CD8-positive, alpha-beta memory T cell (primary cell): ENCODE results near the gene NACAD. TPM values are rescaled to one million over a fixed set of nuclear protein-coding genes. Genes with fewer than 3 reads are reported as not detected.

Source experiments
- CTCF ChIA-PET: fragments of 350-600 bp; sonication (Branson Sonifier 250); formaldehyde crosslinking; loops from one replicate; lab custom pipeline; 2021; ENCODE audit warnings: antibody characterized with exemption; lab: Charles Lee
- POLR2A ChIA-PET: fragments of 350-600 bp; sonication (Branson Sonifier 250); formaldehyde crosslinking; loops from one replicate; lab custom pipeline; 2021; ENCODE audit warnings: antibody characterized with exemption; lab: Charles Lee
- DNase-seq, 5 donors: peaks; one replicate each; pipeline versions ENCODE4 v3.0.0 to v3.0.0-alpha.2; 2020 to 2022; ENCODE audit warnings: mixed read lengths in 1 of 5
- H3K27ac ChIP-seq: one replicate; pipeline ENCODE4 v1.7.0; 2013; ENCODE audit warnings: low read depth, mild to moderate bottlenecking, low read length, moderate library complexity
- H3K27me3 ChIP-seq: 2 replicates; pipeline ENCODE4 v1.7.0; 2013; ENCODE audit warnings: low read length, mild to moderate bottlenecking; ENCODE audit not compliant: insufficient read depth, poor library complexity, severe bottlenecking
- H3K36me3 ChIP-seq: 2 replicates; pipeline ENCODE4 v1.7.0; 2013; ENCODE audit warnings: mild to moderate bottlenecking, low read length, moderate library complexity; ENCODE audit not compliant: insufficient read depth
- H3K4me1 ChIP-seq: 2 replicates; pipeline ENCODE4 v1.7.0; 2013; ENCODE audit warnings: mild to moderate bottlenecking, low read length, moderate library complexity; ENCODE audit not compliant: insufficient read depth
- H3K4me3 ChIP-seq: 2 replicates; pipeline ENCODE4 v1.7.0; 2013; ENCODE audit warnings: mild to moderate bottlenecking, low read length
- H3K9me3 ChIP-seq: 2 replicates; pipeline ENCODE4 v1.7.0; 2013; ENCODE audit warnings: mild to moderate bottlenecking, low read length
- H3K27ac Mint-ChIP-seq, 8 donors: one replicate each; pipeline ENCODE4 v1.8.0; 2020 to 2021; ENCODE audit warnings: mixed read lengths in 8 of 8, mild to moderate bottlenecking in 6 of 8, inconsistent platforms in 3 of 8, moderate library complexity in 3 of 8
- H3K27me3 Mint-ChIP-seq, 2 donors: one replicate each; pipeline ENCODE4 v1.8.0; 2020 to 2021; ENCODE audit warnings: mixed read lengths in 2 of 2, mild to moderate bottlenecking in 1 of 2, moderate library complexity in 1 of 2
- H3K36me3 Mint-ChIP-seq, 3 donors: one replicate each; pipeline ENCODE4 v1.8.0; 2020 to 2021; ENCODE audit warnings: mixed read lengths in 3 of 3, inconsistent platforms in 1 of 3, mild to moderate bottlenecking in 1 of 3
- H3K4me1 Mint-ChIP-seq, 3 donors: one replicate each; pipeline ENCODE4 v1.8.0; 2020 to 2021; ENCODE audit warnings: mixed read lengths in 3 of 3, inconsistent platforms in 1 of 3, mild to moderate bottlenecking in 1 of 3
- H3K4me3 Mint-ChIP-seq, 7 donors: one replicate each; pipeline ENCODE4 v1.8.0; 2020 to 2021; ENCODE audit warnings: mixed read lengths in 7 of 7, mild to moderate bottlenecking in 6 of 7, moderate library complexity in 4 of 7, inconsistent platforms in 2 of 7
- H3K9me3 Mint-ChIP-seq, 5 donors: one replicate each; pipeline ENCODE4 v1.8.0; 2020 to 2022; ENCODE audit warnings: mixed read lengths in 5 of 5, mild to moderate bottlenecking in 3 of 5, moderate library complexity in 2 of 5, inconsistent platforms in 1 of 5
- polyA plus RNA-seq: library from polyadenylated mRNA; unstranded; fragments of 300-500 nt; fragmentation: Illumina TruSeq; gene quantifications from one replicate; pipeline ENCODE4 v1.2.3, GENCODE V29; 2021
- total RNA-seq, 2 experiments: library from RNA; stranded (reverse); gene quantifications; one replicate each; pipeline ENCODE4 v1.2.3, GENCODE V29; 2021

NACAD gene
- total and polyA plus RNA-seq, 3 experiments from 2014 or later: 0.31 to 1.3 (median 0.82) TPM

DNA sequence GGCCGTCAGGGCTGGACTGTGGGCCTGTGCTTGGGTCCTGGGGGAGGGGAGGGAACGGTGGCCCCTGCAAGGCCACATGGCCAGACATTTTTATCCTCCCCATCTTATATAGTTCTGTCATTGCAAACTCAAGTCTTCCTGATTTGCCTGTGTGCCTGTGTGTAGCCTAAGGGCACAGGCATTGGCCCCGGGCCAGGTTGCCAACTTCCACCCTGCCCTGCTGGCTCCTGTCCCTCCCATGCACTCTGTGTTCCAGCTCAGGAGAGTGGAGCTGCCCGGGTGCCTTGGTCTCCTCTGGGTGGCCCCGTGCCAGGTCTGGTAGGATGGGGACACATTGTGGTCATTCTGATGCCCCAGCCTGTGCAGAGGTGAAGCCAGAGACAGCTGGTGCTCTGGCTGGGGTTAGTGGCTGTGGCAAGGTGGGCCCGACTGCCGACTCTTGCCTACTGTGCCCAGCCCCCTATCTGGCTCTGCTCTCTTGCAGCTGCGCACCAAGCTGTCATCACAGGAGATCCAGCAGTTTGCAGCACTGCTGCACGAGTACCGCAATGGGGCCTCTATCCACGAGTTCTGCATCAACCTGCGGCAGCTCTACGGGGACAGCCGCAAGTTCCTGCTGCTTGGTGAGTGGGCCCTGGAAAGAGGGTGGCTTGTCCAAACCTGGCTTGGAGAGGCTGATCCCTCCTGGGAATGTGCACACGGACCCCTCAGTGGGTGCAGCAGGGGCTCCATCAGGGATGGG lies 14.8 kb downstream of the NACAD start:
- POLR2A ChIA-PET: no interaction called here
- peaks cover 74% of the 10 kb centered on the region for H3K36me3 ChIP-seq
- DNase-seq: no peak
- Mint-ChIP-seq H3K9me3 (no peaks in the 10 kb centered on the region), H3K4me1 (peaks cover 9 to 43% (median 11%) of the 10 kb centered on the region in 3 donors), H3K4me3 (no peak overlapping the region), H3K27me3 (peaks cover 0 to 1% of the 10 kb centered on the region in 2 donors), H3K36me3 (peaks cover 4 to 84% (median 9%) of the 10 kb centered on the region in 3 donors), H3K27ac (no peak overlapping the region)
- no peak overlapping the region for H3K4me3 ChIP-seq
- H3K4me1 ChIP-seq: no peaks in the 10 kb centered on the region
- H3K27me3 ChIP-seq: no peaks in the 10 kb centered on the region
- CTCF ChIA-PET: interaction anchor here (1.1 kb wide), 1 partner anchor 100 kb away, joined by 3 read pairs; no protein-coding TSS in a partner anchor
- H3K27ac ChIP-seq: no peak overlapping the region
- H3K9me3 ChIP-seq: no peaks in the 10 kb centered on the region

GRCh38 chr7:45073031-45073785 lies 15.6 kb downstream of the NACAD start:
- Histone ChIP-seq H3K27ac (no peak overlapping the region), H3K36me3 (peaks cover 82% of the 10 kb centered on the region), H3K4me1 (no peaks in the 10 kb centered on the region), H3K9me3 (no peaks in the 10 kb centered on the region), H3K27me3 (no peaks in the 10 kb centered on the region), H3K4me3 (no peak overlapping the region)
- POLR2A ChIA-PET: no interaction called here
- no peak for DNase-seq
- Mint-ChIP-seq H3K27ac (peak overlapping the region in 2 of 8 donors; percentile 83 to 85), H3K4me3 (no peak overlapping the region), H3K9me3 (no peaks in the 10 kb centered on the region), H3K27me3 (peaks cover 0 to 1% of the 10 kb centered on the region in 2 donors), H3K4me1 (peaks cover 9 to 46% (median 11%) of the 10 kb centered on the region in 3 donors), H3K36me3 (peaks cover 4 to 92% (median 9%) of the 10 kb centered on the region in 3 donors)
- CTCF ChIA-PET: interaction anchor here (1.5 kb wide), 1 partner anchor 100 kb away, joined by 6 read pairs; no protein-coding TSS in a partner anchor

DNA sequence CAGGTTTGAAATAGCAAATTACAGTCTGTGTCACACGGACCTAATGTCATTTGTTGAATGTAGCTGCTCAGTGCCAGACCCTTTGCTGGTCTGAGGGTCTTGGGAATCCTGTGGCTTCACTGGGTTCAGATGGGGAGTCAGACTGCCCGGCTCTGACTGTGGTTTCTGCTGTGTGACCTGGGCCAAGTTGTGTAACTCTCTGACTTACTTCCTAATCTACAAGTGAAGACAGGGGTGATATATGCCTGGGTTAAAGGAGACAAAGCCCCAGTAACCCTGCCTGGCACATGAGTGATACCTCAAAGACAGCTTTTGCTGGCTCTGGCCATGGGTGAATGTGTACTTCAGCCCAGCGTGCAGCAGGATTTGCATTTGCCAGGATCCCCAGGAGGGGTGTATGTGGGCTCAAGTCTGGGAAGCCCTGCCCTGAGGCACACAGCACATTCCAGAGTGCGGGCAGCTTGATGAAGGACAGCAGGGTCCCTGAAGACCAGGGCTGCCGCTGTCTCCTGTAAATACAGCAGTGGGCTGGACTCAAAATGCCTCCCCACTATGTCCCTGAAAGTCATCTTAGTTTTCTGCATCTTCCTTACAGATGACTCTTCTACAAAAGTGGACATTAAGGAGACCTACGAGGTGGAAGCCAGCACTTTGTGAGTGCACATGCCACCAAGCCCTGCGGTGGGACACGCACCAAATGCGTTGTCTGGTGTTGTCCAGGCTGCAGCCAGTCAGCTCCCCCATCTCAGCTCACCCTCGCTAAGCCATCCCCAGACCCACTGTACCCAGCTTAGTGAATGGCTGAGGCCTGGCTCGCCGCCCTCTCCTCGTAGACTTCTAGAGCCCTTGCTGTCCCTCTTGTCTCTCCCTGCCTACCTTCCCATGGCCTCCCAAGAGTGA lies 16.4 kb downstream of the NACAD start:
- peaks cover 5 to 95% (median 9%) of the 10 kb centered on the region in 3 donors for H3K36me3 Mint-ChIP-seq
- H3K4me3 Mint-ChIP-seq: no peak overlapping the region
- Histone ChIP-seq H3K36me3 (peaks cover 90% of the 10 kb centered on the region), H3K9me3 (no peaks in the 10 kb centered on the region), H3K27ac (no peak overlapping the region), H3K27me3 (no peaks in the 10 kb centered on the region), H3K4me3 (no peak overlapping the region), H3K4me1 (no peaks in the 10 kb centered on the region)
- DNase-seq: no peak
- H3K27ac Mint-ChIP-seq: peak overlapping the region in 3 of 8 donors; percentile 13 to 83 (median 43)
- ChIA-PET CTCF (interaction anchor here (0.8 to 2.2 kb wide), 3 partner anchors 10 to 99 kb away, joined by 3 to 6 read pairs (median 6); no protein-coding TSS in a partner anchor), POLR2A (no interaction called here)
- H3K27me3 Mint-ChIP-seq: peaks cover 0 to 1% of the 10 kb centered on the region in 2 donors
- H3K9me3 Mint-ChIP-seq: no peaks in the 10 kb centered on the region
- peaks cover 9 to 48% (median 11%) of the 10 kb centered on the region in 3 donors for H3K4me1 Mint-ChIP-seq

DNA sequence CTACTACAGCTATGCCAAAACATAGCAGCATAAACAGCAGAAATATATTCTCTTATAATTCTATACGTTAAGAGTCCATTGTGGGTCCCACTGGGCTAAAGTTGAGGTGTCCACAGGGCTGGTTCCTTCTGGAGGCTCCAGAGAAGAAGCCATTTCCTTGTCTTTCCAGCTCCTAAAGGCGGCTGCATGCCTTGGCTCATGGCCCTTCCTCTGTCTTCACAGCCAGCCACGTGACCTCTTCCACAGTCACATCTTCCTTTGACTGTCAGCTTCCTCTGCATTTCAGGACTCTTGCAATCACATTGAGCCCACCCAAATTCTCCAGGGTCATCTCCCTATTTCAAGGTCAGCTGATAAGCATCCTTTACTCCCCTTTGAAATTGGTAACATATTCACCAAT lies 17.2 kb downstream of the NACAD start:
- H3K9me3 ChIP-seq: no peaks in the 10 kb centered on the region
- H3K36me3 Mint-ChIP-seq: peaks cover 5 to 90% (median 9%) of the 10 kb centered on the region in 3 donors
- no peak overlapping the region for H3K27ac ChIP-seq
- H3K4me3 Mint-ChIP-seq: peak overlapping the region in 1 of 7 donors; percentile 44
- POLR2A ChIA-PET: no interaction called here
- H3K27me3 ChIP-seq: no peaks in the 10 kb centered on the region
- DNase-seq: no peak
- CTCF ChIA-PET: interaction anchor here (0.8 to 2.2 kb wide), 3 partner anchors 9 to 98 kb away, joined by 3 to 6 read pairs (median 6); no protein-coding TSS in a partner anchor
- H3K36me3 ChIP-seq: peaks cover 93% of the 10 kb centered on the region
- no peak overlapping the region for H3K4me3 ChIP-seq
- peak overlapping the region in 3 of 8 donors; percentile 21 to 55 (median 33) for H3K27ac Mint-ChIP-seq
- no peaks in the 10 kb centered on the region for H3K4me1 ChIP-seq
- peaks cover 11 to 45% (median 12%) of the 10 kb centered on the region in 3 donors for H3K4me1 Mint-ChIP-seq
- H3K9me3 Mint-ChIP-seq: no peaks in the 10 kb centered on the region
- peaks cover 0 to 1% of the 10 kb centered on the region in 2 donors for H3K27me3 Mint-ChIP-seq

DNA sequence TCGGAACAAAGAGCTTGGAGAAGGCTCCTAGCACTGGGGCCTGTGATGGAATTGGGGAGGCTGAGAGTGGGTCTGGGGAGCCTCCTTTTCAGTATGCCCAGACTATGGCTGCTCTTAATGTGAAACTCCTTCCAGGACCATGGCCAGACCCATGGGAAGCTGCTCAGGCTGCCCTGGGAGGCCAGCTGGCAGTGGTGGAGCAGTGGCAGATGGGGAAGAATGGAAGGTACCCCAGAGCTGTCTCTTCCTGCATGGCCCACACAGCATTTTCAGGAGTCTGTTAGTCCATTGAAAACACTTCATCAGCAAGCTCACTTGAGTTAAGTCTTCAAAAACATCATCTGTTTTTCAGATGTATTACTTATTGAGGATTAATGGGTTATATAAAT lies 18.5 kb downstream of the NACAD start:
- H3K4me1 ChIP-seq: no peaks in the 10 kb centered on the region
- no peaks in the 10 kb centered on the region for H3K9me3 ChIP-seq
- no peak for DNase-seq
- no peak overlapping the region for H3K4me3 ChIP-seq
- H3K27me3 ChIP-seq: no peaks in the 10 kb centered on the region
- H3K27me3 Mint-ChIP-seq: peaks cover 0 to 1% of the 10 kb centered on the region in 2 donors
- no peaks in the 10 kb centered on the region for H3K9me3 Mint-ChIP-seq
- CTCF ChIA-PET: interaction anchor here (1.6 to 2.2 kb wide), 3 partner anchors 8 to 97 kb away, joined by 3 to 8 read pairs (median 6); no protein-coding TSS in a partner anchor
- peaks cover 5 to 91% (median 8%) of the 10 kb centered on the region in 3 donors for H3K36me3 Mint-ChIP-seq
- POLR2A ChIA-PET: no interaction called here
- peaks cover 17 to 48% (median 22%) of the 10 kb centered on the region in 3 donors for H3K4me1 Mint-ChIP-seq
- peaks cover 91% of the 10 kb centered on the region for H3K36me3 ChIP-seq
- no peak overlapping the region for H3K27ac ChIP-seq
- H3K4me3 Mint-ChIP-seq: no peak overlapping the region
- no peak overlapping the region for H3K27ac Mint-ChIP-seq

DNA sequence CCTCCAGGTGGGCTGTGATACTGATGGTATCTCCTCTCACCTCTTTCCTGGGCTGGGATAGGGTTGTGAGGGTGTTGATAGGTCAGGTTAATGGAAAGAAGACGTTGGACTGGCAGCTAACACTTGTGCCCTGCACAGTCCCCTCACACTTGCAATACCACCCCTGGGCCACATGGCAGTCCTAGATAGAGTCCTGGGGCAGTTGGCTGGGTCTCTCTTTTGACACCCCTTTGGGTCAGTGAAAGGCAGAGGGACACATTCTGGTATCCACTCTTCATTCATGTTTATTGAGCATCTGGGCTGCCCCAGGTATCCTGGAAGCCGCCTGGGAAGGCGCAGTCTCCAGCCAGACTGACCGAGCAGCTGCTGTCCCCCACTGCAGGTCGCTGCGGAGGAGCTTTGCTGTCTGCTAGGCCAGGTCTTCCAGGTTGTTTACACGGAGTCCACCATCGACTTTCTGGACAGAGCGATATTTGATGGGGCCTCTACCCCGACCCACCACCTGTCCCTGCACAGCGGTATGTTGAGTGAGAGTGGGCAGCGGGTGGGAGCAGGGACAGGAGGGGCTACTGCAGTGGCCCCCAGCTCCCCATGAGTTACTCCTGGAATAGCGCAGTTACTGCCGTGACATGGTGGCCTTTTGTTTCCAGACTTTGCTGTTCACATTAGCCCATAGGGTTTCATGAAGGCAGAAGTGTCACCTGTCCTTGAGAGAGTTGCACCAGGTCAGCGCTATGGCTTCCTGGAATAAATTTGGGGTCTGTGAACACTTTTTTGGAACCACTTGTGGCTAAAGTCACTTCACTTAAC lies 19.1 kb downstream of the NACAD start:
- POLR2A ChIA-PET: no interaction called here
- Histone ChIP-seq H3K27ac (no peak overlapping the region), H3K4me3 (no peak overlapping the region), H3K36me3 (peaks cover 92% of the 10 kb centered on the region), H3K27me3 (no peaks in the 10 kb centered on the region), H3K9me3 (no peaks in the 10 kb centered on the region), H3K4me1 (no peaks in the 10 kb centered on the region)
- Mint-ChIP-seq H3K4me3 (no peak overlapping the region), H3K27me3 (peaks cover 0 to 1% of the 10 kb centered on the region in 2 donors), H3K9me3 (no peaks in the 10 kb centered on the region), H3K27ac (peak overlapping the region in 4 of 8 donors; percentile 21 to 81 (median 30)), H3K4me1 (peaks cover 17 to 46% (median 19%) of the 10 kb centered on the region in 3 donors), H3K36me3 (peaks cover 5 to 91% (median 6%) of the 10 kb centered on the region in 3 donors)
- no peak for DNase-seq
- CTCF ChIA-PET: interaction anchor here (0.9 to 2.2 kb wide), 5 partner anchors 7 to 96 kb away, joined by 3 to 8 read pairs (median 4); no protein-coding TSS in a partner anchor
